ENCODE measurements around the gene HNRNPUL1. TPM values are rescaled to one million over a fixed set of nuclear protein-coding genes. Genes with fewer than 3 reads are reported as not detected.
A peak's percentile ranks its signal among the peaks of the same experiment; 100 is the strongest.

Gene HNRNPUL1
- total and polyA plus RNA-seq, 2 of the 8 experiments (the other 6 are each of a cell fraction or from before 2014, with no cell fraction given): 99.5 to 264 TPM

GRCh38 chr19:41230067-41230857 is 33.9 kb upstream of the HNRNPUL1 start:
- Histone ChIP-seq H3K4me3 (ENCODE audit: extremely low read depth in 1 of 4, insufficient read depth in 2 of 4, low read depth in 3 of 4, low read length in 4 of 4) (no peak overlapping the region), H3K27me3 (replicated peaks in 1 of 4; ENCODE audit: control insufficient read depth in 3 of 4, extremely low read depth in 1 of 4, insufficient read depth in 3 of 4, low read length in 3 of 4) (no peaks in the 10 kb centered on the region), H3K9me3 (ENCODE audit: insufficient read depth in 2 of 2, low read depth in 1 of 2, low read length in 1 of 2) (no peaks in the 10 kb centered on the region), H4K5ac (ENCODE audit: insufficient read length, low read depth, low read length) (no peak overlapping the region), H2BK20ac (ENCODE audit: low read length) (peak overlapping the region; percentile 38), H4K20me1 (replicated peaks in 1 of 2; ENCODE audit: control insufficient read depth in 1 of 2, insufficient read depth in 2 of 2, low read length in 2 of 2) (peaks cover 0 to 11% of the 10 kb centered on the region in 2 experiments), H2BK5ac (ENCODE audit: low read depth, low read length) (peak overlapping the region; percentile 54), H3K4me1 (replicated peaks in 1 of 4; ENCODE audit: control insufficient read depth in 3 of 4, insufficient read depth in 4 of 4, low read length in 3 of 4) (peaks cover 4 to 14% (median 10%) of the 10 kb centered on the region in 4 experiments), H3K79me1 (ENCODE audit: low read depth, low read length) (0 out of 2 replicates have a peak, but pooled peaks cover 4% of the 10 kb centered on the region), H2BK12ac (ENCODE audit: low read depth, low read length) (peak overlapping the region; percentile 64), H4K91ac (replicated peaks; ENCODE audit: insufficient read length, low read length) (peak overlapping the region; percentile 52), H3K14ac (ENCODE audit: insufficient read length) (no peak overlapping the region), H2BK120ac (replicated peaks; ENCODE audit: low read depth, low read length) (no peak overlapping the region), H3K56ac (replicated peaks; ENCODE audit: insufficient read length, low read depth, low read length) (no peak overlapping the region), H3K27ac (ENCODE audit: low read depth, low read length) (no peak overlapping the region), H3K36me3 (ENCODE audit: control insufficient read depth in 2 of 4, insufficient read depth in 4 of 4, low read length in 3 of 4) (peaks cover 0 to 24% (median 1%) of the 10 kb centered on the region in 4 experiments; a peak in 4 of 8 replicates), H3K4me2 (ENCODE audit: insufficient read depth in 1 of 2, low read depth in 2 of 2, low read length in 2 of 2) (no peak overlapping the region), H2AK5ac (ENCODE audit: low read depth, low read length) (peak overlapping the region; percentile 99), H3K23ac (ENCODE audit: insufficient read length) (no peak overlapping the region), H3K23me2 (ENCODE audit: low read depth, low read length) (peaks cover 16% of the 10 kb centered on the region), H4K8ac (ENCODE audit: extremely low read depth, insufficient read depth, low read length) (0 out of 2 replicates have a peak overlapping the region, but pooled peaks have one; percentile 0), H3K4ac (replicated peaks; ENCODE audit: insufficient read length, low read depth, low read length) (no peak overlapping the region), H3K18ac (ENCODE audit: extremely low read depth, low read length) (peak overlapping the region; percentile 53; the same call in 1 of the 2 replicates), H2BK15ac (ENCODE audit: low read length) (peak overlapping the region; percentile 40; the same call in 1 of the 2 replicates), H3K9ac (replicated peaks in 1 of 4; ENCODE audit: extremely low read depth in 1 of 4, low read depth in 3 of 4, low read length in 3 of 4) (0 out of 7 replicates have a peak overlapping the region, but pooled peaks of 1 of the 4 experiments have one; percentile 21), H3K79me2 (ENCODE audit: control insufficient read depth in 1 of 2, insufficient read depth in 2 of 2, low read length in 2 of 2) (peaks cover 0 to 2% of the 10 kb centered on the region in 2 experiments; a peak in 1 of 4 replicates), H2AFZ (ENCODE audit: low read length) (no peak overlapping the region)
- ChIA-PET POLR2A (ENCODE audit: partially characterized antibody) (interaction anchor here (1.0 to 2.5 kb wide), 7 partner anchors 11 to 79 kb away, joined by 3 to 8 read pairs (median 4); partner anchors contain the start of genes AXL and HNRNPUL1), CTCF (ENCODE audit: partially characterized antibody) (interaction anchor here (1.2 to 1.7 kb wide), 3 partner anchors 22 to 32 kb away, joined by 4 to 5 read pairs (median 4); no protein-coding TSS in a partner anchor)
- DNase-seq (ENCODE audit: low read depth in 1 of 2, low spot score in 2 of 2): no peak
- no peak for FAIRE-seq
- WGBS, 2 experiments (ENCODE audit: extremely low coverage in 1 of 2, insufficient coverage in 1 of 2, insufficient read length in 1 of 2, insufficient replicate concordance in 2 of 2, low coverage in 1 of 2, low lambda C conversion rate in 2 of 2, missing lambda C conversion rate in 1 of 2): 86% methylated on average over 3 of the region's 3 CpGs; no CpG with 5 or more reads in 1 of the 2 experiments
- no peak for TF ChIP-seq CHD1 (IDR thresholded peaks at IDR 0.05; ENCODE audit: low read depth, low read length)
- no peak for TF ChIP-seq SUZ12 (IDR thresholded peaks at IDR 0.05; ENCODE audit: low read length)
- TF ChIP-seq SP2 (IDR thresholded peaks at IDR 0.05; ENCODE audit: low read length): no peak
